Karpas-422 (cell line): ENCODE measurements around the gene RFX8. TPM values are rescaled to one million over a fixed set of nuclear protein-coding genes. Genes with fewer than 3 reads are reported as not detected.

Experiments
- DNase-seq: peaks from one replicate; pipeline ENCODE4 v3.0.0-alpha.2; 2015
- H2AFZ ChIP-seq: fragments of 200-600 bp; sonication (generic); 2 replicates; pipeline ENCODE4 v1.6.1; 2014; ENCODE audit warnings: antibody characterized with exemption, low read length, mixed read lengths
- H3K27ac ChIP-seq: fragments of 200-600 bp; sonication (generic); 2 replicates; pipeline ENCODE4 v1.5.1; 2014; ENCODE audit warnings: mild to moderate bottlenecking, low read length, moderate library complexity
- H3K27me3 ChIP-seq: fragments of 200-600 bp; sonication (generic); 2 replicates; pipeline ENCODE4 v1.6.1; 2014; ENCODE audit warnings: low read length, mixed read lengths
- H3K36me3 ChIP-seq: fragments of 200-600 bp; sonication (generic); 2 replicates; pipeline ENCODE4 v1.6.1; 2014; ENCODE audit warnings: low read length, mixed read lengths; ENCODE audit not compliant: insufficient read depth
- H3K4me1 ChIP-seq: fragments of 200-600 bp; sonication (generic); 2 replicates; pipeline ENCODE4 v1.6.1; 2014; ENCODE audit warnings: mild to moderate bottlenecking, low read length, mixed read lengths
- H3K4me2 ChIP-seq: fragments of 200-600 bp; sonication (generic); 2 replicates; pipeline ENCODE4 v1.6.1; 2014; ENCODE audit warnings: low read length, low read depth, mild to moderate bottlenecking; ENCODE audit not compliant: poor library complexity, severe bottlenecking
- H3K4me3 ChIP-seq: fragments of 200-600 bp; sonication (generic); 2 replicates; pipeline ENCODE4 v1.5.1; 2014; ENCODE audit warnings: mild to moderate bottlenecking, antibody characterized with exemption, low read length, mixed read lengths
- H3K79me2 ChIP-seq: fragments of 200-600 bp; sonication (generic); 2 replicates; pipeline ENCODE4 v1.6.1; 2014; ENCODE audit warnings: mild to moderate bottlenecking, low read length, mixed read lengths
- H3K9ac ChIP-seq: fragments of 200-600 bp; sonication (generic); 2 replicates; pipeline ENCODE4 v1.6.0; 2014; ENCODE audit warnings: low read length
- H3K9me2 ChIP-seq: fragments of 200-600 bp; sonication (generic), shearing (Covaris generic); replicated peaks from 2 replicates; pipeline ENCODE4 v1.6.0; 2014; ENCODE audit warnings: mild to moderate bottlenecking, low read length, moderate library complexity; ENCODE audit not compliant: insufficient read depth
- H3K9me3 ChIP-seq: fragments of 300-700, 200-600 bp; sonication (generic); 2 replicates; pipeline ENCODE4 v1.6.1; 2014; ENCODE audit warnings: low read length, mixed read lengths
- H4K20me1 ChIP-seq: fragments of 200-600 bp; sonication (generic); 2 replicates; pipeline ENCODE4 v1.6.1; 2014; ENCODE audit warnings: mild to moderate bottlenecking, antibody characterized with exemption, low read length, low read depth; ENCODE audit not compliant: insufficient read depth
- total RNA-seq: library from RNA; depleted of rRNA; stranded (reverse); fragments of >200 nt; shearing (Covaris generic); gene quantifications from 2 replicates; pipeline ENCODE4 v1.2.3, GENCODE V29; 2014; ENCODE audit warnings: low replicate concordance

The RFX8 gene
- total RNA-seq, 1 experiment from 2014 or later: not detected

- H3K4me3 ChIP-seq: no peak overlapping the region
- H3K36me3 ChIP-seq: no peaks in the 10 kb centered on the region
- no peaks in the 10 kb centered on the region for H4K20me1 ChIP-seq
- H3K4me2 ChIP-seq: no peak overlapping the region
- no peaks in the 10 kb centered on the region for H3K9me2 ChIP-seq
- H3K27me3 ChIP-seq: no peaks in the 10 kb centered on the region
- H3K9me3 ChIP-seq: no peaks in the 10 kb centered on the region
- H3K79me2 ChIP-seq: no peaks in the 10 kb centered on the region
- no peak overlapping the region for H3K27ac ChIP-seq
- H2AFZ ChIP-seq: no peak overlapping the region
- H3K4me1 ChIP-seq: no peaks in the 10 kb centered on the region
- no peak overlapping the region for H3K9ac ChIP-seq
- DNase-seq: no peak
Measured at GRCh38 chr2:101400506-101401325, 74.2 kb downstream of the RFX8 start.

GRCh38 chr2:101400048-101400447, 74.9 kb downstream of the RFX8 start:
- Histone ChIP-seq H3K79me2 (no peaks in the 10 kb centered on the region), H3K4me3 (no peak overlapping the region), H3K9me3 (no peaks in the 10 kb centered on the region), H2AFZ (no peak overlapping the region), H4K20me1 (no peaks in the 10 kb centered on the region), H3K27ac (no peak overlapping the region), H3K27me3 (no peaks in the 10 kb centered on the region), H3K9ac (no peak overlapping the region), H3K4me2 (no peak overlapping the region), H3K4me1 (no peaks in the 10 kb centered on the region), H3K36me3 (no peaks in the 10 kb centered on the region), H3K9me2 (no peaks in the 10 kb centered on the region)
- DNase-seq: no peak

- no peaks in the 10 kb centered on the region for H4K20me1 ChIP-seq
- no peaks in the 10 kb centered on the region for H3K9me3 ChIP-seq
- H3K79me2 ChIP-seq: no peaks in the 10 kb centered on the region
- H2AFZ ChIP-seq: no peak overlapping the region
- H3K9me2 ChIP-seq: no peaks in the 10 kb centered on the region
- no peaks in the 10 kb centered on the region for H3K4me1 ChIP-seq
- H3K36me3 ChIP-seq: no peaks in the 10 kb centered on the region
- H3K4me2 ChIP-seq: no peak overlapping the region
- no peak for DNase-seq
- no peak overlapping the region for H3K27ac ChIP-seq
- H3K9ac ChIP-seq: no peak overlapping the region
- H3K4me3 ChIP-seq: no peak overlapping the region
- H3K27me3 ChIP-seq: no peaks in the 10 kb centered on the region
Measured at GRCh38 chr2:101399021-101399799, 75.7 kb downstream of the RFX8 start.

GRCh38 chr2:101398116-101398821, 76.6 kb downstream of the RFX8 start:
- H2AFZ ChIP-seq: no peak overlapping the region
- no peak overlapping the region for H3K27ac ChIP-seq
- DNase-seq: no peak
- no peaks in the 10 kb centered on the region for H3K79me2 ChIP-seq
- H4K20me1 ChIP-seq: no peaks in the 10 kb centered on the region
- no peaks in the 10 kb centered on the region for H3K36me3 ChIP-seq
- H3K27me3 ChIP-seq: no peaks in the 10 kb centered on the region
- no peaks in the 10 kb centered on the region for H3K9me3 ChIP-seq
- no peaks in the 10 kb centered on the region for H3K9me2 ChIP-seq
- H3K4me3 ChIP-seq: no peak overlapping the region
- H3K4me1 ChIP-seq: no peaks in the 10 kb centered on the region
- no peak overlapping the region for H3K4me2 ChIP-seq
- no peak overlapping the region for H3K9ac ChIP-seq

GRCh38 chr2:101396316-101396717, 78.6 kb downstream of the RFX8 start:
- Histone ChIP-seq H3K79me2 (no peaks in the 10 kb centered on the region), H3K4me2 (no peak overlapping the region), H3K9me3 (no peaks in the 10 kb centered on the region), H3K9me2 (no peaks in the 10 kb centered on the region), H3K4me3 (no peak overlapping the region), H3K36me3 (no peaks in the 10 kb centered on the region), H3K4me1 (no peaks in the 10 kb centered on the region), H3K27me3 (no peaks in the 10 kb centered on the region), H2AFZ (no peak overlapping the region), H3K9ac (no peak overlapping the region), H3K27ac (no peak overlapping the region), H4K20me1 (no peaks in the 10 kb centered on the region)
- no peak for DNase-seq

GRCh38 chr2:101395545-101396315, 79.2 kb downstream of the RFX8 start:
- Histone ChIP-seq H3K4me1 (no peaks in the 10 kb centered on the region), H3K4me2 (no peak overlapping the region), H3K9ac (no peak overlapping the region), H4K20me1 (no peaks in the 10 kb centered on the region), H3K27me3 (no peaks in the 10 kb centered on the region), H3K79me2 (no peaks in the 10 kb centered on the region), H2AFZ (no peak overlapping the region), H3K36me3 (no peaks in the 10 kb centered on the region), H3K27ac (no peak overlapping the region), H3K9me2 (no peaks in the 10 kb centered on the region), H3K4me3 (no peak overlapping the region), H3K9me3 (no peaks in the 10 kb centered on the region)
- DNase-seq: no peak

- Histone ChIP-seq H2AFZ (no peak overlapping the region), H3K27me3 (no peaks in the 10 kb centered on the region), H3K4me1 (no peaks in the 10 kb centered on the region), H3K79me2 (no peaks in the 10 kb centered on the region), H3K9me3 (no peaks in the 10 kb centered on the region), H3K4me2 (no peak overlapping the region), H3K36me3 (no peaks in the 10 kb centered on the region), H3K4me3 (no peak overlapping the region), H3K27ac (no peak overlapping the region), H3K9ac (no peak overlapping the region), H4K20me1 (no peaks in the 10 kb centered on the region), H3K9me2 (no peaks in the 10 kb centered on the region)
- DNase-seq: no peak
Measured at GRCh38 chr2:101388232-101388631, 86.7 kb downstream of the RFX8 start.
